ENCODE results near the gene GRIA4. TPM values are rescaled to one million over a fixed set of nuclear protein-coding genes. Genes with fewer than 3 reads are reported as not detected.

The GRIA4 gene
- total RNA-seq, 1 donor from 2014 or later, result not detected

- no peak overlapping the region for H3K4me3 ChIP-seq
- no peaks in the 10 kb centered on the region for H3K9me3 ChIP-seq
- H3K27ac ChIP-seq, result no peak overlapping the region
- H3K36me3 ChIP-seq, result no peaks in the 10 kb centered on the region
- intact Hi-C loops (cut with DNase I), result no loop called here
- no peaks in the 10 kb centered on the region for H3K27me3 ChIP-seq
- no peaks in the 10 kb centered on the region for H3K4me1 ChIP-seq
- TF ChIP-seq POLR2A (IDR thresholded peaks at IDR 0.05) (no peak), POLR2AphosphoS5 (IDR thresholded peaks at IDR 0.05; ENCODE audit: insufficient read depth in 1 of 2, low read depth in 1 of 2) (no peak), CTCF (IDR thresholded peaks at IDR 0.05) (no peak)
- DNase-seq (ENCODE audit: extremely low spot score in 2 of 2), result no peak
Measured at GRCh38 chr11:105923252-105923651, 313.4 kb downstream of the GRIA4 start.

- intact Hi-C loops (cut with DNase I), result no loop called here
- no peaks in the 10 kb centered on the region for H3K27me3 ChIP-seq
- DNase-seq (ENCODE audit: extremely low spot score in 2 of 2), result no peak
- H3K36me3 ChIP-seq, result no peaks in the 10 kb centered on the region
- H3K9me3 ChIP-seq, result no peaks in the 10 kb centered on the region
- TF ChIP-seq POLR2A (IDR thresholded peaks at IDR 0.05) (no peak), CTCF (IDR thresholded peaks at IDR 0.05) (no peak), POLR2AphosphoS5 (IDR thresholded peaks at IDR 0.05; ENCODE audit: insufficient read depth in 1 of 2, low read depth in 1 of 2) (no peak)
- H3K27ac ChIP-seq, result no peak overlapping the region
- no peak overlapping the region for H3K4me3 ChIP-seq
- no peaks in the 10 kb centered on the region for H3K4me1 ChIP-seq
Measured at GRCh38 chr11:105923807-105924206, 313.9 kb downstream of the GRIA4 start.

GRCh38 chr11:105929084-105929955, 319.4 kb downstream of the GRIA4 start:
- H3K36me3 ChIP-seq, result no peaks in the 10 kb centered on the region
- H3K4me3 ChIP-seq, result no peak overlapping the region
- H3K4me1 ChIP-seq, result no peaks in the 10 kb centered on the region
- intact Hi-C loops (cut with DNase I), result no loop called here
- TF ChIP-seq CTCF (IDR thresholded peaks at IDR 0.05), result no peak
- no peak for TF ChIP-seq POLR2AphosphoS5 (IDR thresholded peaks at IDR 0.05; ENCODE audit: insufficient read depth in 1 of 2, low read depth in 1 of 2)
- no peaks in the 10 kb centered on the region for H3K27me3 ChIP-seq
- no peak for DNase-seq (ENCODE audit: extremely low spot score in 2 of 2)
- no peaks in the 10 kb centered on the region for H3K9me3 ChIP-seq
- no peak overlapping the region for H3K27ac ChIP-seq

GRCh38 chr11:105933695-105934094, 323.8 kb downstream of the GRIA4 start:
- H3K4me1 ChIP-seq, result no peaks in the 10 kb centered on the region
- H3K9me3 ChIP-seq, result no peaks in the 10 kb centered on the region
- no peak for DNase-seq (ENCODE audit: extremely low spot score in 2 of 2)
- no peaks in the 10 kb centered on the region for H3K36me3 ChIP-seq
- intact Hi-C loops (cut with DNase I), result no loop called here
- no peaks in the 10 kb centered on the region for H3K27me3 ChIP-seq
- no peak overlapping the region for H3K27ac ChIP-seq
- no peak overlapping the region for H3K4me3 ChIP-seq
- no peak for TF ChIP-seq POLR2A (IDR thresholded peaks at IDR 0.05)
- TF ChIP-seq POLR2AphosphoS5 (IDR thresholded peaks at IDR 0.05; ENCODE audit: insufficient read depth in 1 of 2, low read depth in 1 of 2), result no peak
- no peak for TF ChIP-seq CTCF (IDR thresholded peaks at IDR 0.05)

- TF ChIP-seq POLR2A (IDR thresholded peaks at IDR 0.05), result no peak
- TF ChIP-seq POLR2AphosphoS5 (IDR thresholded peaks at IDR 0.05; ENCODE audit: insufficient read depth in 1 of 2, low read depth in 1 of 2), result no peak
- TF ChIP-seq CTCF (IDR thresholded peaks at IDR 0.05), result no peak
- DNase-seq (ENCODE audit: extremely low spot score in 2 of 2), result no peak
Measured at GRCh38 chr11:105935791-105936190, 325.9 kb downstream of the GRIA4 start.

More at GRCh38 chr11:105935791-105936190, 325.9 kb downstream of the GRIA4 start:
- H3K36me3 ChIP-seq, result no peaks in the 10 kb centered on the region
- H3K4me1 ChIP-seq, result no peaks in the 10 kb centered on the region
- intact Hi-C loops (cut with DNase I), result no loop called here
- H3K27me3 ChIP-seq, result no peaks in the 10 kb centered on the region
- no peaks in the 10 kb centered on the region for H3K9me3 ChIP-seq
- no peak overlapping the region for H3K4me3 ChIP-seq
- H3K27ac ChIP-seq, result no peak overlapping the region
